GM18909 (cell line): ENCODE data around the gene SNAP47.

Experiments used
- ATAC-seq: cut with Tn5 transposase; IDR thresholded peaks from one replicate; pipeline ENCODE4 v1.9.1; 2021; ENCODE audit warnings: mild to moderate bottlenecking; ENCODE audit not compliant: unreplicated experiment, poor library complexity

Gene SNAP47

DNA sequence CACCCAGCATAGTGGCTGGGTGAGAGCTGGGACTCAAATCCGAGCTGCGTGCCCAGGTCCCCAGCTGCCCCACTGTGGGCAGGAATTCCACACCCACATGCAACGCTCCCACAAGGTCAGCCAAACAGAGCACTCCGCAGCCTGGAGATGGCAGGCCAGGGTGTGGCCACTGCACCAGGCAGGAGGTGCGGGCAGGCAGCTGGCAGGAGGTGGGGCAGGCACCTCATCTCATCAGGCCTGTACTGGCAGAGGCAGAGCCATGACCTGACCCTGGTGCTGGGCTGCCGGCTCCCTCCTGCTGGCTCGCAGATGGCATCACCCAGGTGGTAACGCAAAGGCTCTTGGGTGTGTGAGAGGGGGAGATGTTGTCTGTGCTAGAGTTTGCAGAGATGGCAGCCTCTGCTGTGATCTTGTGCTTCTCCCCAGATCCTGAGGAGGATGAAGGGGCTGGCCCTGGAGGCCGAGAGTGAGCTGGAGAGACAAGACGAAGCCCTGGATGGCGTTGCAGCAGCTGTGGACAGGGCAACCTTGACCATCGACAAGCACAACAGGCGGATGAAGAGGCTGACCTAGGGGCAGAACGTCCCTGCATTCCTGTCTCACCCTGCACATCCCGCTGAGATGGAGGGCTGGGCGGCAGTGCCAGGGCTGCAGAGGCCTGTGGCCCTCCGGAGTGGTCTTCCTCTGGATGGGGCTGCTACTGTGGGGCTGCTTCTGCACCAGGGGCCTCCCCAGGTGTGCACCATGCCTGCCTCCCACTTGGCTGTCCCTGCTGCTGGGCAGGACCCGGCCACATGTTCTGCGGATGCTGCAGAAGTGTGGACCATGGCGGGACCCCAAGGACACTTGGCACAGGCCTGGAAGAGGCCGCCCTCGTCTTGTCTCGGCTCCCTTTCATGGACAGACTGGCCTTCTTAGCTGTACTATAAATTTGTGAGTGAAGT is 45.1 kb downstream of the SNAP47 start:
- no peak for ATAC-seq

DNA sequence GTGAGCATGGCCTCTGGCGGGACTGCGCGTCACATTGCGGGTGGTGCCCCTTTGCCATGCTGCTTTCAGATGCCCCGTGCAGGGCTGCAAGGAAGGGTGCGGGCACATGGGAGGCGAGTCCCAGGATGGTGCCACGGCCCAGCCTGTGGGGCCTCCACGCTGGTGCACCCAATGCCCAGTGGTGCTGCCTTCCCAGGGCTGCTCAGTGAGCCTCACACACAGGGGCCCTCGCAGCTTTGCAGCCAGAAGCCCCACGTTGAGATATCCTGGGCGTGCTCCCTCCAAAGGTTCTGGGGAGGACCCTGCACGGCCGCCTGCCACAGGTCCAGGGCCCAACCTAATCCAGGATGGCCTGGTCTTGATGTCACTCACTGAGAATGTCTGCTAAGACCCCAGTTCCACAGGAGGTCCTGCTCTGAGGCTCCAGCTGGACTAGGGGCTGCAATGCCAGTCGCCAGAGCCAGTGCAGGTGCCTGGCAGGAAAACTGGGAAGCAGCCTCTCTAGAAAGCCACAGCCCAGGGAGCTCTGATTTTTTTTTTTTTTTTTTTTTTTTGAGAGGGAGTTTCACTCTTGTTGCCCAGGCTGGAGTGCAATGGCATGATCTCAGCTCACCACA is 46.2 kb downstream of the SNAP47 start:
- no peak for ATAC-seq

DNA sequence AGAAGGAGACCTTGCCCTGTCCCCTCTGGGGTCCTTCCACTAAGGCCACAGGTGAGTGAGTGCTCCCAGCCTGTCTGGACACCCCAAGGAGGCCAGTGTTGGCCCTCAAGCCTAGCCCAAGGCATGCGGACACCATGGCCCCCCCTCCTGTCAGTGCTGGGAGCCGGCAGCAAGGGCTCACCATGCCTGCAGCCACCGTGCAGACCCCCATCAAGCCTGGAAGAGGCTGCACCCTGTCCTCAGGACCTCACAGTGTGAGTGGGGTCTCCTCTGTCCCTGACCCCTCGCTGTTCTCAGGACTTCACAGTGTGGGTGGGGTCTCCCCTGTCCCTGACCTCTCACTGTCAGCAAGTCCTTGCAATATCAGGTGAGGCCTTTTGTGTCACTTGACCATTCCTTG is 47.0 kb downstream of the SNAP47 start:
- ATAC-seq = no peak

DNA sequence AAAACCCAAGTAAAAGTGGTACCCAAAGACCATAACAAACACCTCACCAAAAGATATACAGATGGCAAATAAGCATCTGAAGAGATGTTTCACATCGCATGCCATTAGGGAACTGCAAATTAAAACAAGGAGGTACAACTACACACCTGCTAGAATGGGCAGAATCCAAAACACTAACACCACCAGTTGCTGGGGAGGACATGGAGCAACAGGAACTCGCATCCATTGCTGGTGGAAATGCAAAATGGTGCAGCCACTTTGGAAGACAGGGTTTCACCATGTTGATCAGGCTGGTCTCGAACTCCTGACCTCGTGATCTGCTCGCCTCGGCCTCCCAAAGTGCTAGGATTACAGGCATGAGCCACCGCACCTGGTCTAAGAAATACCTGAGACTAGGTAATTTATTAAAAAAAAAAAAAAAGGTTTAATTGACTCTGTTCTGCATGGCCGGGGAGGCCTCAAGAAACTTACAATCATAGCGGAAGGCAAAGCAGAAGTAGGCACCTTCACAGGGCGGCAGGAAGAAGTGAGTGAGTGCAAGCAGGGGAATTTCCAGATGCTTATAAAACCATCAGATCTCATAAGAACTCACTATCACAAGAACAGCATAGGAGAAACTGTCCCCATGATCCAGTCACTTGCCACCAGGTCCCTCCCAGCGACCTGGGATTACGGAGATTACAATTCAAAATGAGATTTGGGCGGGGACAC is 50.0 kb downstream of the SNAP47 start:
- ATAC-seq = no peak

DNA sequence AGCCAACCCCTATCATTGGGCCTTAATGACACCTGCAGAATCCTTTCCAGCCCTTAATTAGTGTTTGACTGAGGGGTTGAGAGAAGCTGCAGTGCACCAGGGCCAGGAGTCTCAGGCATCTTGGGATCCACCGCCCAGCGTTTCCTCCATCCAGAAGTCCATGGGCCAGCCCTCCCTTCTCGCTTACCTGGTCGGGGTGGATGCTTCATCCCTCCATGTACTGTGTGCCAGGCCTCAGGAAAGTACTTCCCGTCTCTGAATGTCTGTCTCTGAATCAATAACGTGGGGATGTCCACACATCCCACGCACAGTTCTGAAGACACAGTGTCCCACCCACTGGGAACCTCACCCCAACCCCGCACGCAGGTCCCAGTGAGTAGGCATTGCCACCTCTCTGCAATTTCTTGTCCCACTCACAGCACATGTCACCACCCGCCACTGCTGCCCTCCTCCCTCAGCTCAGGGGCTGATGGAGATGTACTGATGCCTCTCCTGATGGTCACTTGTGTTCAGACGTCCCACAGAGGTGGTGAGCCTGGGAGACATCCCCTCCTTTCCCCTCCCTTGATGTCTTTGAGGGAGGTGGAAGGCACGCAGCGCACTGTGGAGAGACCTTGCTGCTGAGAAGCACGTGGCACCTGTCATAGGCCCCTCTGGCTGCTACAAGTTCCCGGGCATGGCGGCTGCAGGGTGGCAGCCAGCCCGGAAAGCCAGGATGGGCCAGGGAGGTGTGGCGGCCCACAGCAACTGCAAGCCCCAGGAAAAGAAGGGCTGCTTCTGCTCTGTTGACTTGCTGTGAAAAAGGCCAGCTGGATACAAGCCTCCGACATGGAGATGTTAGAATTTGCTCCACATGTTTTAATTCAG is 50.8 kb downstream of the SNAP47 start:
- no peak for ATAC-seq

DNA sequence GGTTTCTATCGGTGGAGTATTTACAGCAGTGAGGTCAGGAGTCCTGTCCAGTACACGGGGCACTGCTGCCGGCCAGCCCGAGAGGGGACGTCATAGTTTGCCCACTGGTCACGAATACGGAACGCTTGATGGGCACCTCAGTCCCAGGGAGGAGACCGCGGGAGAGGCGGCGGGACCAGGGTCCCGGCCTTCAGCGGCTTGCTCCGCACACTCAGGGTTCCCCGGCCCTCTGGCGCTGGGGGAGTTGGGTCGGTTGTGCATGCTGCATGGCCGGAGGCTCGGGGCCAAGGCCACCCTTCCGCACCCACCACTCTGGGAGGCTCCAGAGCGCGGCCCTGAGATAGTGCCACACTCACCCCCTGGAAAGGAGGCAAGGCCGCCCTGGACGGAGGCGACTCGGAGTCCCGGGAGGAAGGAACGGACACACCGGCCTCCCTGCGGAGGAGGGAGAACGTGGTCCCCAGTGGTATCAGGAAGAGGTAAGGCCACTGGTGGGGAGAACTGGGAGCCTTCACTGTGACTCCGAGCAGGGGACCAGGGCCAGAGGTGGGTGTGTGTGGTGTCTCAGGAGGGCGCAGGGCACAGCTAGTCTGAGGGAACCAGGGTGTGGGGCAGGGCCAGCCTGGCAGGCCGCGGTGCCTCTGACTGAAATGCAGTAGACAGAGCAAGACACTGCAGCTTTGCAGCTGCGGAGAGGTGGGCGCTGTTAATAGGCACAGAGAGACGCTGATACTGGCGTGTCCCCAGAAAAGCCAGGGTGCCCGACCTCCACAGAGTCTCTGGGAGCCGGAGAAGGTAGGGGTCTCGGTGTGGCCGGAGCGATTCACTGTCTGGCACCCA is 51.7 kb downstream of the SNAP47 start:
- ATAC-seq = peak; percentile 0

DNA sequence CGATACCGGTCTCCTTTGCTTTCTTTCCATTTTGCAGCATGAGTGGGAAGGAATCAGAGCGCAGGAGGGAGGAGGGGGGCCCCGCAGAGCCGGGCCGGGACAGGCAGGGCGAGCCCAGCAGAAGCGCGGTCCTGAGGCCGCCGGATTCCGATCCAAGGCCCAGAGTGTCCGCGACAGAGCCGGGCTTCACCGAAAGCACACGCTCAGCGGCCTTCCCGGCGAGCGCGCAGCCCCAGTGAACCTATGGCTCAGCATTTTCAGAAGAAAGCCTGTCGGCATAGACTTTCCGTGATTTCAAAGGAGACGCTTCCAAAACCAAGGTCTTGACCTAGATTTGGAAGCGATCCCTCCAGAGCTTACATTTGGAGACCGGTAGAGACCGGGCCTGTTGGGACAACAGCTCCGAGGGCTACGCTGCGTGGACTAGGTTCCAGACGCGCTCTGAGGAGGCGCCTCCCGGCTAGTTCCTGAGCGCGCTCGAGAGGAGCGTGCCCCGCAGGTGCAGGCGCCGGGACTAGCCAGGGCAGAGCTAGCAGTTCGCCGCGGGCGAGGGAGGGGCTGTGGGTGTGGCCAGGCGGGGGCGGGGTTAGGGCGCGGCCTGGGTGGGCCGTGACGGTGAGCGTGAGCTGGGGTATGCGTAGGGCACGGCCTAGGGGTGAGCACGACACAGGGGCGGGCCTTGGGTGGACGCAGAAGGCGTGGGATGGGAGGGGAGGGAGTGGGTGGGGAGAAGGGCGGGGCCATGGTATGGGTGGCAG is 52.5 kb downstream of the SNAP47 start:
- ATAC-seq = peak; percentile 91

DNA sequence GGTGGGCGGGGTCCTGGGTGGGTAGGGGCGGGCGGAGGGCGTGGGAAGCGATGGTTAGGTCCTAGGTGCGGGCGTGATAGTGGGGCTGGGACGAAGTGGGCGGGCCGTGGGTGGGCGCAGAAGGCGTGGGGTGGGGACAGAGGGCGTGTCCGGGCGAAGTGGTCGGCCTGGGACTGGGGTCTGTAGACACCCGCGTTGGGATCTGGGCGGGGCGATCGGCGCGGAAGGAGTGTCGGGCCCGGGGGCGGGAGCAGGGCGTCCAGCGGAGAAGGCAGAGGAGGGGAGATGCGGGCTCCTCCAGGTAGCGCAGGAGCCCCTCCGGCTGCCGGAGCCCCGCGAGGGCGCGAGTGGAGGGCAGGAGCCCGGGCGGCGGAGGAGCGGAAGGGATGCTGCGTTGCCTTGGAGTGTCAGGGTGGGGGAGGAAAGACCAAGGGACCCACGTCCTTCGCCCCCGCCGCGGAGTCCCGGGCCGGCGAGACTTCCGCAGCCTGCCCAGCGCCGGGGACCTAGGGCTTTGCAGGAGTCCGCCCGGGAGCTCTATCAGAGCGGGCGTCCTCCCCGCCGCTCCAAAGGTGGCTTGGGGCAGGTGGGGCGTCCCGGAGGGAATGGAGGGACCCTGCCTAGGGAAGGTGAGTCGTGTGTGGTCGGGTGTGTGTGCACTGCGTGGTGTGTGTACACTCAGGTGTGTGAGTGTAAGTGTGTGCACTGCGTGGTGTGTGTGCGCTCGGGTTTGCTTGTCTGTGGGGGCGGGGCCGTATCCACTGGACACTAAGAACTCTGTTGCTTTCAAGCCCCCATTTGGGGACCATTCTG is 53.2 kb downstream of the SNAP47 start:
- ATAC-seq = peak; percentile 67

DNA sequence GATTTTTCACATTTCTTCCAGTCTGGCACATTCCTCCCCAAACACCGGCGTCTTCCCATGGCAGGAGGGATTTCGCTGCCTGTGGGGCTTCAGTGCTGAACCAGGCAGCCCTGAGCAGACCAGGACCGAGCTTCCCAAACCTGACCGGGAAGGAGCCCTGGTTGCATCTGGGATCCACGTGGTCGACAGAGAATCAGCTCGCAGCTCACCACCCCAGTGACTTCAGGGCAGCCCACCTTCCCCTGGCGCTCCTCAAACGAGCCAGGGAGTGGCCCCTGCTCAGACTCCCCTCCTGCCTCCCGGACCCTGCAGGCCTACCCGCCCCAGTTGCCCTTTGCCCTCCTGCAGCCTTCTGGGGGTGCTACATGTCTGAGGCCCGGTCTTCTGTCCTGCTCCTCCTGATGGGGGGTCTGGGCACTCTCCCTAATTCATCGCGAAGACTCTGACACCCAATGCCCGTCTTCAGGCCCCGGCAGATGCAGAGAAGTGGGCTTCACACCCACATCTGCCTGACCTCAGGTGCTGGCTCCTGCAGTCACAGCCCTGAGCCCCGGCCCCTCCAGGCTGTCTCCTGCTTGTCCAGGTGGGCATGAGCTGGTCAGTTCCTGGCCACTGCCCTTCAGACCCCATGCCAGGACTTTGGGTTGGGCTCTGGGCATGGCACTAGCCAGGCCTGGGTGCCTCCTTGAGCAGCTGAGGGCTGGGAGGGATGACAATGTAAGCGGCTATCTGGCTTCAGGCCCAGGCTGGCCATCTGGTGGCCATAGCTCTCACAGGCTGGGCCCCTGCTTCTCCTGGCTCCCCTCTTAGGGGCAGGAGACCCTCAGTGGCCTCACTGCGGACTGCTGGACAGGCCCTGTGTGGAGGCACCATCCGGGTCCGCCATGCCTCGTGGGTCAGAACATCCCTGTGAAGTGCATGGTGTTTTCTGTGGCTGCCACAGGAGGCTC is 54.1 kb downstream of the SNAP47 start:
- no peak for ATAC-seq

DNA sequence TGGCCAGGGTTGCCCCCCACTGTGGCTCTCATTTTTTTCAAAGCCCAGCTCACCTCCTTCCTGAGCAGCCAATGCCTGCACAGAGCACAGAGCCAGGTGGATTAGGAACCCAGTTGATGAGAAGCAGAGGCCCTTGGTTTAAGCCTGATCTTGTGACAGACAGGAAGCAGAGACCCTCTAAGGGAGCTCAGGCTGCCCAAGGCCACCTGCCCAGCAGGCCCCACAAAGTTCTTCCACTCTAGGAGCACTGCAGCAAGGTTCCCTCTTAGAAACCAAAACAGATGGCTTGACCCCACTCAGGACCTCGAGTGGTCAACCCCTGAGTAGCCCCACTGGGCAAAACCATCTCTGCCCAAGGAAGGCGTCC is 54.8 kb downstream of the SNAP47 start:
- ATAC-seq = no peak

DNA sequence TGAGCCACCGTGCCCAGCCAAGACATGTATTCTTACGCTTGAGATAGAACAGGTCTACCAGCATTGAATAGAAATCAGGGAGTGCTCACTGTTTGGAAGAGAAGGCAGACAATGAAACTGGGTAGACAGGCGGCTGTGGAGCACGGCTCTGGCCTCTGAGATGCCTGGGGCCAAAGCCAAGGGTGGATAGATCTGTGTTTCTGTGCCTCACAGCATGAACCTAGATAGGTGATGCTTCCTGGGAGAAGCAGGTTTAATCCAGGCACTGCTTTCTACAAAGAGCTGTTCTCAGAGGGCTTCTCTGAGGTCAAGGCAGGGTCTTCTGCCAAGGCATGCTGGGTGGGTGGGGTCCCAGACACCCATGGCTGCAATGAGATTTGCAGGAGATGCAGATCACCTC is 55.6 kb downstream of the SNAP47 start:
- no peak for ATAC-seq

DNA sequence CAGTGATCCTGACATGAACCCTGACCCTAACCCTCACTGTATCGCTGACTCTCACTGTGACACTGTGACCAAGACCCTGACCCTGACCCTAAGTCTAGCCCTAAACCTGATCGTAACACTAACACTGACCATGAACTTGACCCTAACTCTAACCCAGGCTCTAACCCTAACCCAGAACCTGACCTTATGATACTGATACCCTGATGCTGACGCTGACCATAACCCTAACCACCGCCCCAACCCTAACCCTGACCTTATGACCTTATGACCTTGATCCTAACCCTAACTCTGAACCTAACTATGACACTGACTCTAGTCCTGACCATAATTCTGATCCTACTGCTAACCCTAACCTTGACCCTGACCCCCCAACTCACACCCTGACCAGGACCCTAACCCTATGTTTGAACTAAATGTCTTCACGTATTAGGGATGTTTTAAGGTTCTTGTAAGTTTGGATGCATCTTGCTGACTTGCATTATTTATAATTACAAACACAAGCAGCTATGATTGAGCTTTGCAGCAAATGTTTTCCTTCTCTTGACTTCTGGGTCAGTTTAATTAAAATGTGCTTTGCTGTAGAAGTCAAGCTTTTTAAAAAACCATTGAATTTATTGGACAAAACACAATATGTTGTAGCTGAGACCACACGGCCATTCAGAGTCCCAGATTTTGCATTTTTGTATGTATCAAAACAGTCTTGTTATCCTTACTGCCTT is 56.3 kb downstream of the SNAP47 start:
- ATAC-seq = no peak

DNA sequence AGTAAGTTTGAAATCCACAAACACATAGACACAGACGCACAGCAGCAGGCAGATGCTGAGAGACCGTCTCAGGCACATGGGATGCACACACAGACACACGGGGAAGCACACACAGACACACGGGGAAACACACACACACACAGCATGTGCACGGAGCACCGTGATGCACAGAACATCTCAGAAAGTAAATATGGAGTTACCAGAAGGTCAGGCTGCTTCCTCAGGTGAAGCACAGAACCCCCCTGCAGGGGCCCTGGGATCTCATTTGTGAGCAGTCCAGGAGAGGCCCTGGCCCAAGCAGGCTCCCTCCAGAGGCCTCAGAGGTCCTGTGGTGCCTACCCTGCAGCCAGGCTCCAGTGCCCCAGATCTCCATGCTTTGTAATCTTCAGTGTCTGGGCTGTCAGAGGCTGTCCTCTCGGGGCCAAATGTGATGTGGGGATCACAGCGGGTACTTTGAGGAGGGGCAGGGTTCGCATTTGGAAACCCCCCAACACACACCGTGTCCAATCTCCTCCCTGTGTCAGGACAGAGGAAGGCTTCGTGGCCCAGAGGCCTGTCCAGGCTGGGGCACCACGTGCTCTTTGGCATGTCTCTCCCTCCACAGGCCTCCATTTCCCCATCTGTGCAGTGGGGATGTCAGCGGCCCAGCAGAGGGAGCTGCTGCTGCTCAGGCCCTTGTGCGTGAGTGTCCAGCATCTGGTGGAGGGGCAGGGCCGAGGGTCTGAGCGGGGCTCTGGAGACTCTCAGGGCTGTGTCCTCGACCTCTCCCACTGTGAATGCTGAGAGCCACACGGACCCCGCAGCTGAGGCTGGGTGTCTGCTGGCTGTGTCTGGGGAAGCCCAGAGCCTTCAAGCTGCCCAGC is 57.2 kb downstream of the SNAP47 start:
- no peak for ATAC-seq

DNA sequence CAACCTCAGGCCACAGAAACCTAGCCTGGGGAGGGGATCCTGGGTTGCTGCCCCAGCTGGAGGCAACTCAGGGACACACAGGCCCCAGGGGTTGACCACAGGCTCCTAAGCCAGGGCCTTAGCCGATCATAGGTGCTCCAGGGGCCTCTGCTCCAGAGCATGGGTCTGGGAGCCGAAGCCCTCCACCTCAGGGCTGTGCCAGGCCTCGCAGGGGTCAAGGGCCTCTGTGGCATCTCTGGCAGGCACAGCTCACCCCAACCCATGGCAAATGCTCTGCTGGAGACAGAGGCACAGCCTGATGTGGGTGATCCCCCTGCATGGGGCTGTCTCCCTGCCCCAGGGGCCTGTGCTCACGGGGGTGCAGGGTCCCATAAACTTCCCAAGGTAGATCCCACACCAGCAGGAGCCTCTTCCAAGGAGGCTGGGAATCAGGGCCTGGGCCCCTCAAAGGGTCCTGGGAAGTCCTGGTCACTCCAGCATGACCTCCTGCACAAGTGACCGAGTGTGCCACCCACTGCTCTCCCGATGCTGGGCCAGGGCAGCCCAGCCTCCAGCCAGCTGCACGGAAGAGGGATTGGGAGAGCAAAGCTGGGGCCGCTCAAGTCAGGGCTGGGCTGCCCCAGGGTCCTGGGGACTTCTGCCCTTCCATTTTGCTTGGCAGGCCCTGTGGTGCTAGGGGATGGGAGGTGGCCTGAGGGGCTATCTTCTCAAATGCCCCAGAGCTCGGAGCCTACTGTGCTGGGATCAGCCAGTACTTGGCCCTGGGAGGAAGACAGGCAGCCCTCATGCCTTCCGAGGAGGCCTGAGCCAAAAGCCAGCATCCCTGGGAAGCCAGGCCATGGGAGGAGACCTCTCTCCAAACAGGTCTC is 58.1 kb downstream of the SNAP47 start:
- ATAC-seq = no peak
